ENCODE measurements around the gene HBG1.

- TF ChIP-seq CTCF (IDR thresholded peaks at IDR 0.05): no peak
- TF ChIP-seq POLR2A (IDR thresholded peaks at IDR 0.05): no peak
These were observed 35.0 kb upstream of the HBG1 start for GRCh38 chr11:5284637-5285036.

Measured in heart left ventricle (tissue), 13 donors.